Erythroblast (primary cell): ENCODE data around the gene EIF4G1.

Source experiments
- GATA1 ChIP-seq: IDR thresholded peaks from 2 replicates; pipeline ENCODE4 v1.6.1; 2011; ENCODE audit warnings: low read depth, mild to moderate bottlenecking, control low read depth, low read length, moderate library complexity
- POLR2A ChIP-seq: IDR thresholded peaks from 2 replicates; pipeline ENCODE4 v1.6.1; 2011; ENCODE audit warnings: mild to moderate bottlenecking, low read length

- TF ChIP-seq POLR2A (no peak), GATA1 (no peak)
Measured at GRCh38 chr3:184354121-184354728, 39.8 kb downstream of the EIF4G1 start.
